ENCODE results near the gene KDM4B.

KDM4B gene

GRCh38 chr19:5171711-5172110 lies 202.8 kb downstream of the KDM4B start:
- no peaks in the 10 kb centered on the region for H3K27me3 ChIP-seq (replicated peaks in 2 of 5; ENCODE audit: control insufficient read depth in 4 of 5, insufficient read depth in 5 of 5, low read length in 4 of 5)
- no peaks in the 10 kb centered on the region for H3K36me3 ChIP-seq (ENCODE audit: control insufficient read depth in 4 of 4, insufficient read depth in 4 of 4, low read length in 3 of 4)
- no peaks in the 10 kb centered on the region for H3K4me1 ChIP-seq (ENCODE audit: control extremely low read depth in 1 of 4, control insufficient read depth in 4 of 4, insufficient read depth in 4 of 4, low read length in 3 of 4)
- no peak for DNase-seq
- H3K4me3 ChIP-seq (ENCODE audit: control insufficient read depth in 1 of 7, extremely low read depth in 1 of 7, insufficient read depth in 4 of 7, low read depth in 2 of 7, low read length in 6 of 7), result no peak overlapping the region
- no peaks in the 10 kb centered on the region for H3K9me3 ChIP-seq (ENCODE audit: control extremely low read depth in 1 of 5, control insufficient read depth in 4 of 5, insufficient read depth in 2 of 5, low read depth in 1 of 5, low read length in 4 of 5)
- CTCF ChIA-PET, result interaction anchor here (0.9 to 1.2 kb wide), 3 partner anchors 37 to 348 kb away, joined by 3 to 5 read pairs (median 3); no protein-coding TSS in a partner anchor
- POLR2A ChIA-PET, result no interaction called here
- H3K27ac ChIP-seq (ENCODE audit: insufficient read depth in 1 of 2, low read depth in 1 of 2, low read length in 2 of 2, poor library complexity in 1 of 2, severe bottlenecking in 2 of 2), result no peak overlapping the region
- WGBS (ENCODE audit: insufficient coverage), result 77% methylated on average over 5 of the region's 9 CpGs

DNA sequence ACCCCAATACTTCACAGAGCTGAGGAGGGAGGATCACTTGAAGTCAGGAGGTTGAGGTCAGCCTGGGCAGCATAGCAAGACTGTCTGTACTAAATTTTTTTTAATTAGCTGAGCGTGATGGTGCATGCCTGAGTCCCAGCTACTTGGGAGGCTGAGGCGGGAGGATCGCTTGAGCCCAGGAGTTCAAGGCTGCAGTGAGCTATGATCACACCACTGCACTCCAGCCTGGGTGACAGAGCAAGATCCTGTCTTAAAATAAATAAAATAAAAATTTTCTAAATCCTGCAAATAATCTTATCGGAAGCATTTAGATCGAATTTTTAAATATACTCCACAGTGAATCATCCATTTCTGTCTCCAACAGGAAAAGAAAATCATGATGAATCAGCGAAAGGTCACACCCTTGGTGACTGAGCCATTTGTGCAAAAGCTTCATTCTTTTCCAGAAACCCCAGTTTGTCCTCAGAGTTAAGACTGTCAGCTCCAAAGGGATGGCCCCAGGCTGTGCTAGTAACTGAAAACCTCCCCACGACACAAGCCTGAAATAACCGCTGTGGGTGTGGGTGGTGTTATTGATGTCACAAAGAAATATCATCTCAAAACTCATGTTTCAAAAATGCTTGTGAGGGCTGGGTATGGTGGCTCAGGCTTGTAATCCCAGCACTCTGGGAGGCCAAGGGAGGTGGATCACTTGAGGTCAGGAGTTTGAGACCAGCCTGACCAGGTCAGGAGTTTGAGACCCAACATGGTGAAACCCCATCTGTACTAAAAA lies 204.1 kb downstream of the KDM4B start:
- ChIA-PET POLR2A (no interaction called here), CTCF (interaction anchor here (0.5 kb wide), 1 partner anchor 368 kb away, joined by 4 read pairs; no protein-coding TSS in a partner anchor)
- H3K36me3 ChIP-seq (ENCODE audit: control insufficient read depth in 4 of 4, insufficient read depth in 4 of 4, low read length in 3 of 4), result no peaks in the 10 kb centered on the region
- H3K9me3 ChIP-seq (ENCODE audit: control extremely low read depth in 1 of 5, control insufficient read depth in 4 of 5, insufficient read depth in 2 of 5, low read depth in 1 of 5, low read length in 4 of 5), result no peaks in the 10 kb centered on the region
- 65% methylated on average over 6 of the region's 8 CpGs for WGBS (ENCODE audit: insufficient coverage)
- no peak overlapping the region for H3K4me3 ChIP-seq (ENCODE audit: control insufficient read depth in 1 of 7, extremely low read depth in 1 of 7, insufficient read depth in 4 of 7, low read depth in 2 of 7, low read length in 6 of 7)
- H3K27ac ChIP-seq (ENCODE audit: insufficient read depth in 1 of 2, low read depth in 1 of 2, low read length in 2 of 2, poor library complexity in 1 of 2, severe bottlenecking in 2 of 2), result no peak overlapping the region
- no peaks in the 10 kb centered on the region for H3K27me3 ChIP-seq (replicated peaks in 2 of 5; ENCODE audit: control insufficient read depth in 4 of 5, insufficient read depth in 5 of 5, low read length in 4 of 5)
- no peaks in the 10 kb centered on the region for H3K4me1 ChIP-seq (ENCODE audit: control extremely low read depth in 1 of 4, control insufficient read depth in 4 of 4, insufficient read depth in 4 of 4, low read length in 3 of 4)
- DNase-seq, result peak in 1 of 3 donors; percentile 28

GRCh38 chr19:5173993-5174392 lies 205.1 kb downstream of the KDM4B start:
- Histone ChIP-seq H3K4me1 (ENCODE audit: control extremely low read depth in 1 of 4, control insufficient read depth in 4 of 4, insufficient read depth in 4 of 4, low read length in 3 of 4) (no peaks in the 10 kb centered on the region), H3K27ac (ENCODE audit: insufficient read depth in 1 of 2, low read depth in 1 of 2, low read length in 2 of 2, poor library complexity in 1 of 2, severe bottlenecking in 2 of 2) (no peak overlapping the region), H3K27me3 (replicated peaks in 2 of 5; ENCODE audit: control insufficient read depth in 4 of 5, insufficient read depth in 5 of 5, low read length in 4 of 5) (no peaks in the 10 kb centered on the region), H3K4me3 (ENCODE audit: control insufficient read depth in 1 of 7, extremely low read depth in 1 of 7, insufficient read depth in 4 of 7, low read depth in 2 of 7, low read length in 6 of 7) (no peak overlapping the region), H3K36me3 (ENCODE audit: control insufficient read depth in 4 of 4, insufficient read depth in 4 of 4, low read length in 3 of 4) (no peaks in the 10 kb centered on the region), H3K9me3 (ENCODE audit: control extremely low read depth in 1 of 5, control insufficient read depth in 4 of 5, insufficient read depth in 2 of 5, low read depth in 1 of 5, low read length in 4 of 5) (no peaks in the 10 kb centered on the region)
- POLR2A ChIA-PET, result no interaction called here
- CTCF ChIA-PET, result no interaction called here
- DNase-seq, result no peak
- 100% methylated on average over 3 of the region's 12 CpGs for WGBS (ENCODE audit: insufficient coverage)

- H3K27me3 ChIP-seq (replicated peaks in 2 of 5; ENCODE audit: control insufficient read depth in 4 of 5, insufficient read depth in 5 of 5, low read length in 4 of 5), result no peaks in the 10 kb centered on the region
- no peak for DNase-seq
- H3K27ac ChIP-seq (ENCODE audit: insufficient read depth in 1 of 2, low read depth in 1 of 2, low read length in 2 of 2, poor library complexity in 1 of 2, severe bottlenecking in 2 of 2), result no peak overlapping the region
- ChIA-PET POLR2A (no interaction called here), CTCF (interaction anchor here (1.8 kb wide), 1 partner anchor 130 kb away, joined by 4 read pairs; no protein-coding TSS in a partner anchor)
- H3K4me3 ChIP-seq (ENCODE audit: control insufficient read depth in 1 of 7, extremely low read depth in 1 of 7, insufficient read depth in 4 of 7, low read depth in 2 of 7, low read length in 6 of 7), result no peak overlapping the region
- WGBS (ENCODE audit: insufficient coverage), result 82% methylated on average over 12 of the region's 19 CpGs
- H3K4me1 ChIP-seq (ENCODE audit: control extremely low read depth in 1 of 4, control insufficient read depth in 4 of 4, insufficient read depth in 4 of 4, low read length in 3 of 4), result no peaks in the 10 kb centered on the region
- H3K36me3 ChIP-seq (ENCODE audit: control insufficient read depth in 4 of 4, insufficient read depth in 4 of 4, low read length in 3 of 4), result no peaks in the 10 kb centered on the region
- H3K9me3 ChIP-seq (ENCODE audit: control extremely low read depth in 1 of 5, control insufficient read depth in 4 of 5, insufficient read depth in 2 of 5, low read depth in 1 of 5, low read length in 4 of 5), result no peaks in the 10 kb centered on the region
Measured at GRCh38 chr19:5177745-5178450, 209.0 kb downstream of the KDM4B start.

GRCh38 chr19:5178841-5179240 lies 209.9 kb downstream of the KDM4B start:
- Histone ChIP-seq H3K36me3 (ENCODE audit: control insufficient read depth in 4 of 4, insufficient read depth in 4 of 4, low read length in 3 of 4) (no peaks in the 10 kb centered on the region), H3K27ac (ENCODE audit: insufficient read depth in 1 of 2, low read depth in 1 of 2, low read length in 2 of 2, poor library complexity in 1 of 2, severe bottlenecking in 2 of 2) (no peak overlapping the region), H3K9me3 (ENCODE audit: control extremely low read depth in 1 of 5, control insufficient read depth in 4 of 5, insufficient read depth in 2 of 5, low read depth in 1 of 5, low read length in 4 of 5) (no peaks in the 10 kb centered on the region), H3K4me3 (ENCODE audit: control insufficient read depth in 1 of 7, extremely low read depth in 1 of 7, insufficient read depth in 4 of 7, low read depth in 2 of 7, low read length in 6 of 7) (no peak overlapping the region), H3K4me1 (ENCODE audit: control extremely low read depth in 1 of 4, control insufficient read depth in 4 of 4, insufficient read depth in 4 of 4, low read length in 3 of 4) (no peaks in the 10 kb centered on the region), H3K27me3 (replicated peaks in 2 of 5; ENCODE audit: control insufficient read depth in 4 of 5, insufficient read depth in 5 of 5, low read length in 4 of 5) (no peaks in the 10 kb centered on the region)
- ChIA-PET POLR2A (interaction anchor here (0.5 kb wide), 1 partner anchor 357 kb away, joined by 4 read pairs; no protein-coding TSS in a partner anchor), CTCF (interaction anchor here (1.8 kb wide), 1 partner anchor 131 kb away, joined by 4 read pairs; no protein-coding TSS in a partner anchor)
- 90% methylated on average over 3 of the region's 3 CpGs for WGBS (ENCODE audit: insufficient coverage)
- no peak for DNase-seq

- H3K36me3 ChIP-seq (ENCODE audit: control insufficient read depth in 4 of 4, insufficient read depth in 4 of 4, low read length in 3 of 4), result no peaks in the 10 kb centered on the region
- no peaks in the 10 kb centered on the region for H3K4me1 ChIP-seq (ENCODE audit: control extremely low read depth in 1 of 4, control insufficient read depth in 4 of 4, insufficient read depth in 4 of 4, low read length in 3 of 4)
- H3K27me3 ChIP-seq (replicated peaks in 2 of 5; ENCODE audit: control insufficient read depth in 4 of 5, insufficient read depth in 5 of 5, low read length in 4 of 5), result no peaks in the 10 kb centered on the region
- POLR2A ChIA-PET, result interaction anchor here (0.5 kb wide), 1 partner anchor 356 kb away, joined by 4 read pairs; no protein-coding TSS in a partner anchor
- CTCF ChIA-PET, result interaction anchor here (1.0 to 1.8 kb wide), 2 partner anchors 20 to 132 kb away, joined by 3 to 4 read pairs; no protein-coding TSS in a partner anchor
- no peaks in the 10 kb centered on the region for H3K9me3 ChIP-seq (ENCODE audit: control extremely low read depth in 1 of 5, control insufficient read depth in 4 of 5, insufficient read depth in 2 of 5, low read depth in 1 of 5, low read length in 4 of 5)
- no peak for DNase-seq
- H3K27ac ChIP-seq (ENCODE audit: insufficient read depth in 1 of 2, low read depth in 1 of 2, low read length in 2 of 2, poor library complexity in 1 of 2, severe bottlenecking in 2 of 2), result no peak overlapping the region
- 94% methylated on average over 16 of the region's 16 CpGs for WGBS (ENCODE audit: insufficient coverage)
- H3K4me3 ChIP-seq (ENCODE audit: control insufficient read depth in 1 of 7, extremely low read depth in 1 of 7, insufficient read depth in 4 of 7, low read depth in 2 of 7, low read length in 6 of 7), result no peak overlapping the region
Measured at GRCh38 chr19:5179256-5179655, 210.3 kb downstream of the KDM4B start.

DNA sequence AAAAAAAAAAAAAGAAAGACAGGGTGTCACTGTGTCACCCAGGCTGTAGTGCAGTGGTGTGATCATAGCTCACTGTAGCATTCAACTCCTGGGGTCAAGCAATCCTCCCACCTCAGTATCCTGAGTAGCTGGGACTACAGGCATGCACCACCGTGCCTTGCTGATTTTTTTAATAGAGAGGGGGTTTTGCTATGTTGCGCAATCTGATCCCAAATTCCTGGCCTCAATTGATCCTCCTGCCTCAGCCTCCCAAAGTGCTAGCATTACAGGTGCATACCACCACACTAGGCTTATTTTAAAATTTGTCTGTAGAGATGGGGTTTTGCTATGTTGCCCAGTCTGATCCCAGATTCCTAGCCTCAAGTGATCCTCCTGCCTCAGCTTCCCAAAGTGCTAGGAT lies 212.4 kb downstream of the KDM4B start:
- no peaks in the 10 kb centered on the region for H3K27me3 ChIP-seq (replicated peaks in 2 of 5; ENCODE audit: control insufficient read depth in 4 of 5, insufficient read depth in 5 of 5, low read length in 4 of 5)
- no CpG with 5 or more reads among the region's 2 CpGs for WGBS (ENCODE audit: insufficient coverage)
- no peaks in the 10 kb centered on the region for H3K9me3 ChIP-seq (ENCODE audit: control extremely low read depth in 1 of 5, control insufficient read depth in 4 of 5, insufficient read depth in 2 of 5, low read depth in 1 of 5, low read length in 4 of 5)
- no peaks in the 10 kb centered on the region for H3K36me3 ChIP-seq (ENCODE audit: control insufficient read depth in 4 of 4, insufficient read depth in 4 of 4, low read length in 3 of 4)
- ChIA-PET POLR2A (interaction anchor here (0.5 to 0.6 kb wide), 2 partner anchors 175 to 904 kb away, joined by 3 to 4 read pairs; no protein-coding TSS in a partner anchor), CTCF (interaction anchor here (0.8 kb wide), 1 partner anchor 89 kb away, joined by 3 read pairs; no protein-coding TSS in a partner anchor)
- H3K27ac ChIP-seq (ENCODE audit: insufficient read depth in 1 of 2, low read depth in 1 of 2, low read length in 2 of 2, poor library complexity in 1 of 2, severe bottlenecking in 2 of 2), result no peak overlapping the region
- DNase-seq, result no peak
- H3K4me3 ChIP-seq (ENCODE audit: control insufficient read depth in 1 of 7, extremely low read depth in 1 of 7, insufficient read depth in 4 of 7, low read depth in 2 of 7, low read length in 6 of 7), result no peak overlapping the region
- no peaks in the 10 kb centered on the region for H3K4me1 ChIP-seq (ENCODE audit: control extremely low read depth in 1 of 4, control insufficient read depth in 4 of 4, insufficient read depth in 4 of 4, low read length in 3 of 4)

Data from common myeloid progenitor, CD34-positive (primary cell).